Mucosa of descending colon (tissue), 3 donors: ENCODE measurements around the gene PLAAT4. TPM values are rescaled to one million over a fixed set of nuclear protein-coding genes. Genes with fewer than 3 reads are reported as not detected.

Source experiments
- ATAC-seq: fragments of 200-7000 bp; cut with Tn5 transposase; one replicate; pipeline ENCODE4 v1.9.1; 2020; ENCODE audit warnings: mild to moderate bottlenecking, moderate library complexity
- DNase-seq, 3 donors: peaks; one replicate each; pipeline ENCODE4 v3.0.0-alpha.2; 2020
- H3K36me3 ChIP-seq: fragments of 200-600 bp; one replicate; pipeline ENCODE4 v1.8.0; 2021; ENCODE audit warnings: low read depth, mild to moderate bottlenecking
- H3K4me1 ChIP-seq: fragments of 200-600 bp; one replicate; pipeline ENCODE4 v1.8.0; 2021; ENCODE audit warnings: low read depth, mild to moderate bottlenecking
- H3K4me3 ChIP-seq: fragments of 200-600 bp; one replicate; pipeline ENCODE4 v1.8.0; 2021; ENCODE audit warnings: mild to moderate bottlenecking
- H3K9me3 ChIP-seq: fragments of 200-600 bp; one replicate; pipeline ENCODE4 v1.8.0; 2021; ENCODE audit warnings: mild to moderate bottlenecking
- CTCF ChIP-seq: fragments of 200-600 bp; IDR thresholded peaks from one replicate; pipeline ENCODE4 v1.8.0; 2022; ENCODE audit warnings: antibody characterized with exemption, mild to moderate bottlenecking
- intact Hi-C, 2 donors: fragments of 100-400 bp; cut with DNase I in 1 of 2; cut with micrococcal nuclease in 1 of 2; formaldehyde crosslinking; loops; one replicate each; pipeline versions ENCODE4 v1.11.0 to v1.11.1; 2022; cut with DNase I, micrococcal nuclease
- total RNA-seq, 3 donors: library from RNA; stranded (reverse); fragmentation: NEBNext Ultra II Directional in 2 of 3; extraction: Animal tissue kit (Norgen Biotek cat#: 25700) in 2 of 3; gene quantifications; one replicate each; pipeline versions ENCODE4 v1.2.1 to v1.2.4, GENCODE V29; 2021 to 2023
- donor health status: DM: no; HTN: no; CAD: no; lungs with moderate emphysema.
- donor health status: DM: no; HTN: no; CAD: no.
- donor health status: DM: no; HTN: yes; CAD: no.

The PLAAT4 gene
- total RNA-seq, 3 donors from 2014 or later, result 57.0 to 99.0 (median 96.7) TPM

GRCh38 chr11:63595296-63595695 lies 58.7 kb downstream of the PLAAT4 start:
- DNase-seq (no peak), ATAC-seq (no peak)
- intact Hi-C loops, result no loop called here
- TF ChIP-seq CTCF, result no peak
- Histone ChIP-seq H3K4me1 (no peaks in the 10 kb centered on the region), H3K9me3 (no peaks in the 10 kb centered on the region), H3K36me3 (no peaks in the 10 kb centered on the region), H3K4me3 (no peak overlapping the region)

Other genes with a start within 250 kb of the PLAAT4 start
- not detected for gene SLC22A9, start 167.0 kb upstream of the PLAAT4 start, total RNA-seq
- 1 to 10 TPM in 2 of 3 donors, under 1 TPM in 1; 0.20 to 5.6 (median 1.3) TPM for gene PLAAT5, start 45.6 kb upstream of the PLAAT4 start, total RNA-seq
- gene LGALS12, start 30.7 kb upstream of the PLAAT4 start, total RNA-seq, result under 1 TPM; 0.26 to 0.32 (median 0.29) TPM
- gene PLAAT2, start 26.6 kb downstream of the PLAAT4 start, total RNA-seq, result 100 to 1,000 TPM in 1 of 3 donors, 10 to 100 TPM in 2; 44.3 to 238 (median 62.8) TPM
- gene PLAAT3, start 77.6 kb downstream of the PLAAT4 start, total RNA-seq, result 10 to 100 TPM; 15.1 to 58.5 (median 26.7) TPM
- 10 to 100 TPM; 47.5 to 87.9 (median 61.5) TPM for gene ATL3, start 134.6 kb downstream of the PLAAT4 start, total RNA-seq
- gene RTN3, start 144.7 kb downstream of the PLAAT4 start, total RNA-seq, result 100 to 1,000 TPM; 111 to 129 (median 115) TPM
- 10 to 100 TPM in 1 of 3 donors, 1 to 10 TPM in 2; 4.8 to 27.1 (median 5.4) TPM for gene ZFTA, start 232.0 kb downstream of the PLAAT4 start, total RNA-seq